Body of pancreas (tissue), 4 donors: ENCODE data around the gene LIPE.

Experiments used
- CTCF ChIP-seq, 7 experiments: fragments of 450-650 bp in 4 of 7; fragments of 200-600 bp in 3 of 7; sonication (generic) in 3 of 7; IDR thresholded peaks; one replicate each; pipeline ENCODE4 v1.5.1; 2016 to 2019; ENCODE audit warnings: antibody characterized with exemption in 7 of 7
- POLR2A ChIP-seq, 3 donors: fragments of 450-650 bp; IDR thresholded peaks; one replicate each; pipeline ENCODE4 v1.6.1; 2016; ENCODE audit warnings: antibody characterized with exemption in 3 of 3, mild to moderate bottlenecking in 2 of 3

- no peak for TF ChIP-seq CTCF (IDR thresholded peaks at IDR 0.05)
- no peak for TF ChIP-seq POLR2A (IDR thresholded peaks at IDR 0.05)
These were observed 48.7 kb downstream of the LIPE start for GRCh38 chr19:42378225-42379215.
